Stomach (tissue), 4 donors: ENCODE data around the gene SIM2.

Experiments
- CTCF ChIP-seq, 7 experiments: fragments of 450-650 bp in 4 of 7; fragments of 200-600 bp in 3 of 7; sonication (generic) in 3 of 7; IDR thresholded peaks; one replicate each; pipeline ENCODE4 v1.5.1; 2016 to 2019; ENCODE audit warnings: antibody characterized with exemption in 7 of 7, control low read depth in 2 of 7, mild to moderate bottlenecking in 1 of 7
- POLR2A ChIP-seq, 4 donors: fragments of 450-650 bp; IDR thresholded peaks; one replicate each; pipeline ENCODE4 v1.6.1; 2016; ENCODE audit warnings: antibody characterized with exemption in 4 of 4, control low read depth in 2 of 4, mild to moderate bottlenecking in 1 of 4, moderate library complexity in 1 of 4
- POLR2AphosphoS5 ChIP-seq, 3 donors: sonication (generic); formaldehyde crosslinking; IDR thresholded peaks; one replicate each; pipeline ENCODE4 v1.6.1; 2016; ENCODE audit warnings: antibody characterized with exemption in 3 of 3

- no peak for TF ChIP-seq POLR2AphosphoS5 (IDR thresholded peaks at IDR 0.05)
- no peak for TF ChIP-seq POLR2A (IDR thresholded peaks at IDR 0.05)
- TF ChIP-seq CTCF (IDR thresholded peaks at IDR 0.05) = no peak
These were observed 2.4 kb upstream of the SIM2 start for GRCh38 chr21:36696390-36697059.
